Activated T-cell treated with anti-CD3 and anti-CD28 coated beads, Interleukin-2, amount 50 U/mL, for 72 hours (primary cell): ENCODE data around the gene NR2F1. TPM values are rescaled to one million over a fixed set of nuclear protein-coding genes. Genes with fewer than 3 reads are reported as not detected.
A peak's percentile ranks its signal among the peaks of the same experiment; 100 is the strongest.

Experiments
- ATAC-seq, 2 donors: fragments of 150-1000 bp; cut with Tn5 transposase; replicated peaks in 1 of 2; 2 replicates each; pipeline ENCODE4 v1.10.0; 2021; ENCODE audit warnings: moderate library complexity in 2 of 2, mild to moderate bottlenecking in 1 of 2
- DNase-seq, 2 donors: peaks; one replicate each; pipeline ENCODE4 v3.0.0; 2021 to 2022; ENCODE audit warnings: mixed read lengths in 1 of 2
- H3K27ac Mint-ChIP-seq: one replicate; pipeline ENCODE4 v1.8.0; 2022; ENCODE audit warnings: mild to moderate bottlenecking, moderate library complexity, mixed read lengths
- H3K27me3 Mint-ChIP-seq: one replicate; pipeline ENCODE4 v1.8.0; 2022; ENCODE audit warnings: low read depth, mixed read lengths
- H3K36me3 Mint-ChIP-seq, 2 donors: one replicate each; pipeline ENCODE4 v1.8.0; 2022; ENCODE audit warnings: mixed read lengths in 2 of 2, mild to moderate bottlenecking in 1 of 2; ENCODE audit not compliant: insufficient read depth in 2 of 2
- H3K4me1 Mint-ChIP-seq: one replicate; pipeline ENCODE4 v1.8.0; 2022; ENCODE audit warnings: low read depth, mixed read lengths
- H3K4me3 Mint-ChIP-seq, 2 donors: one replicate each; pipeline ENCODE4 v1.8.0; 2022; ENCODE audit warnings: mild to moderate bottlenecking in 2 of 2, mixed read lengths in 2 of 2, moderate library complexity in 2 of 2
- H3K9me3 Mint-ChIP-seq, 2 donors: one replicate each; pipeline ENCODE4 v1.8.0; 2022; ENCODE audit warnings: mixed read lengths in 2 of 2
- total RNA-seq, 2 donors: library from RNA; stranded (reverse); gene quantifications; one replicate each; pipeline ENCODE4 v1.2.3, GENCODE V29; 2022

Gene NR2F1
- total RNA-seq, 2 donors from 2014 or later: not detected

- Mint-ChIP-seq H3K27ac (peak overlapping the region; percentile 97), H3K27me3 (peaks cover 94% of the 10 kb centered on the region), H3K36me3 (no peaks in the 10 kb centered on the region), H3K9me3 (no peaks in the 10 kb centered on the region), H3K4me3 (peak overlapping the region in 1 of 2 donors; percentile 49), H3K4me1 (peaks cover 24% of the 10 kb centered on the region)
- DNase-seq (no peak), ATAC-seq (no peak)
These were observed 9.4 kb upstream of the NR2F1 start for GRCh38 chr5:93573354-93574351.

GRCh38 chr5:93574491-93575305 lies 8.3 kb upstream of the NR2F1 start:
- no peaks in the 10 kb centered on the region for H3K36me3 Mint-ChIP-seq
- peaks cover 24% of the 10 kb centered on the region for H3K4me1 Mint-ChIP-seq
- H3K4me3 Mint-ChIP-seq: no peak overlapping the region
- H3K9me3 Mint-ChIP-seq: no peaks in the 10 kb centered on the region
- H3K27me3 Mint-ChIP-seq: peaks cover 86% of the 10 kb centered on the region
- peak overlapping the region; percentile 5 for H3K27ac Mint-ChIP-seq
- ATAC-seq (no peak), DNase-seq (no peak)

GRCh38 chr5:93575461-93576414 lies 7.3 kb upstream of the NR2F1 start:
- Mint-ChIP-seq H3K27me3 (peaks cover 87% of the 10 kb centered on the region), H3K4me3 (no peak overlapping the region), H3K9me3 (no peaks in the 10 kb centered on the region), H3K4me1 (peaks cover 29% of the 10 kb centered on the region), H3K36me3 (peaks cover 0 to 2% of the 10 kb centered on the region in 2 donors), H3K27ac (no peak overlapping the region)
- DNase-seq (no peak), ATAC-seq (no peak)

DNA sequence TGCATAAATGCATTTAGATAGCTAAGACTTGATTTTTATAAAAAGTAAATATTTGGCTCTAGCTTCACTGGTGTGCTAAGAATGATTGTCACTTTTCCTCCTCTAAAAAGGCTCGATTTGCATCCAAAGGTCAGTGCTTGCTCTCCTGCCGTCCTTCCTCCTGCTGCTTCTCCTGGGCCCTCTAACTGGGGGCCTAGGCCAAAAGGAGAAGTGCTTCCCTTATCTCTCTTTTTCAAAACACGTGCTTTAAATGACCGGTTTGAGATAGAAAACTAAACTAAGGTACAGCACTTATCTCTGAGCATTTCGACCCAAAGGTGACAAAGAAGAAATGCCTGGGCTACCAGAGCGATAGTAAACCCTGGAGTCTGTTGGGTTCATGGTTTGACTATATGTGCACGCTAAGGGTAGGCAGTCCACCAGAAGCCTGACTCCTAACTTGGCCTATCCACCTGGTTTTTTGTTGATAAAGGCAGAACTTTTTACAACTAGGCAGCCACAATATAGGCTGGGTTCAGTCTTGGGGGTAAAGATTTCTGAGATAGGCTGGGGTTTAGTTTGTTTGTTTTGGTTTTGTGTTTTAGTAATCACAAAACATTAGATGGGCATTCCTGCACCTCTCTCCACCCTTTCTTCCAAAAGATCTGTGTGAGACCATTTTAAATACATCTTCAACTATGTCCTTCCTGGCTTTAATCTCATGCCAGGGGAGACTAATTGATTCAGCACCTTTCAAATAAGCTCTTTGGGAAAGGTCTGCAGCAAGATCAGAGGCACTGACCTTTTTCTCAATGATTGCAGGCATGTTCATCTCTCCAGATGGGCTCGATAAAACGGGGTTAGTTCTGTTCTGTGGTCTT lies 5.8 kb upstream of the NR2F1 start:
- peaks cover 0 to 2% of the 10 kb centered on the region in 2 donors for H3K36me3 Mint-ChIP-seq
- H3K4me3 Mint-ChIP-seq: peak overlapping the region in 1 of 2 donors; percentile 14
- H3K9me3 Mint-ChIP-seq: no peaks in the 10 kb centered on the region
- ATAC-seq: no peak
- no peak for DNase-seq
- H3K27me3 Mint-ChIP-seq: peaks cover 77% of the 10 kb centered on the region
- H3K4me1 Mint-ChIP-seq: peaks cover 20% of the 10 kb centered on the region
- H3K27ac Mint-ChIP-seq: no peak overlapping the region

GRCh38 chr5:93577854-93578812 lies 4.9 kb upstream of the NR2F1 start:
- Mint-ChIP-seq H3K27ac (no peak overlapping the region), H3K4me1 (peaks cover 14% of the 10 kb centered on the region), H3K27me3 (peaks cover 68% of the 10 kb centered on the region), H3K4me3 (peak overlapping the region; percentile 14 to 52), H3K36me3 (peaks cover 0 to 2% of the 10 kb centered on the region in 2 donors), H3K9me3 (no peaks in the 10 kb centered on the region)
- no peak for ATAC-seq
- no peak for DNase-seq

- H3K4me3 Mint-ChIP-seq: peak overlapping the region; percentile 25 to 52
- no peak for DNase-seq
- no peak overlapping the region for H3K27ac Mint-ChIP-seq
- no peak for ATAC-seq
- peaks cover 0 to 2% of the 10 kb centered on the region in 2 donors for H3K36me3 Mint-ChIP-seq
- H3K9me3 Mint-ChIP-seq: no peaks in the 10 kb centered on the region
- H3K27me3 Mint-ChIP-seq: peaks cover 59% of the 10 kb centered on the region
- H3K4me1 Mint-ChIP-seq: peaks cover 8% of the 10 kb centered on the region
These were observed 4.0 kb upstream of the NR2F1 start for GRCh38 chr5:93578813-93579691.

DNA sequence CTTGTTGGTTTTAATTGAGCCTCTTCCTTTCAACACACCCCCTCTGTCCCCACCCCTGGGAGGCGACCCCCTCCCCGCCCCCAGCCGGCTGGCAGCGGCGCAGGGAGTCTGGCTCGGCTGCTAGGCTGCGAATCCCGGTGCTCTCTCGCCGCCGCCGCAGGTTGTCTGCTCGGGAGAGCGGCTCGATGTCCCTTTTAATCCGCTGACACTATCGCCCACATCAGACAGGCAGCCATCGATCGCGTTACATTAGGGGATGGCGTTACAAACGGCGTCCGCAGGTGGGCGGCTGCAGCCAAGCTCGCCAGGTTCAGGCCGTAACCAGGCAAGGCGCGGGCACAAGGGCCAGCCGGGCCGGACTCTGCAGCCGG lies 3.3 kb upstream of the NR2F1 start:
- peaks cover 8% of the 10 kb centered on the region for H3K4me1 Mint-ChIP-seq
- DNase-seq (no peak), ATAC-seq (peak in 1 of 2 donors; percentile 12)
- peaks cover 0 to 2% of the 10 kb centered on the region in 2 donors for H3K36me3 Mint-ChIP-seq
- H3K4me3 Mint-ChIP-seq: no peak overlapping the region
- peaks cover 53% of the 10 kb centered on the region for H3K27me3 Mint-ChIP-seq
- H3K27ac Mint-ChIP-seq: no peak overlapping the region
- H3K9me3 Mint-ChIP-seq: no peaks in the 10 kb centered on the region

DNA sequence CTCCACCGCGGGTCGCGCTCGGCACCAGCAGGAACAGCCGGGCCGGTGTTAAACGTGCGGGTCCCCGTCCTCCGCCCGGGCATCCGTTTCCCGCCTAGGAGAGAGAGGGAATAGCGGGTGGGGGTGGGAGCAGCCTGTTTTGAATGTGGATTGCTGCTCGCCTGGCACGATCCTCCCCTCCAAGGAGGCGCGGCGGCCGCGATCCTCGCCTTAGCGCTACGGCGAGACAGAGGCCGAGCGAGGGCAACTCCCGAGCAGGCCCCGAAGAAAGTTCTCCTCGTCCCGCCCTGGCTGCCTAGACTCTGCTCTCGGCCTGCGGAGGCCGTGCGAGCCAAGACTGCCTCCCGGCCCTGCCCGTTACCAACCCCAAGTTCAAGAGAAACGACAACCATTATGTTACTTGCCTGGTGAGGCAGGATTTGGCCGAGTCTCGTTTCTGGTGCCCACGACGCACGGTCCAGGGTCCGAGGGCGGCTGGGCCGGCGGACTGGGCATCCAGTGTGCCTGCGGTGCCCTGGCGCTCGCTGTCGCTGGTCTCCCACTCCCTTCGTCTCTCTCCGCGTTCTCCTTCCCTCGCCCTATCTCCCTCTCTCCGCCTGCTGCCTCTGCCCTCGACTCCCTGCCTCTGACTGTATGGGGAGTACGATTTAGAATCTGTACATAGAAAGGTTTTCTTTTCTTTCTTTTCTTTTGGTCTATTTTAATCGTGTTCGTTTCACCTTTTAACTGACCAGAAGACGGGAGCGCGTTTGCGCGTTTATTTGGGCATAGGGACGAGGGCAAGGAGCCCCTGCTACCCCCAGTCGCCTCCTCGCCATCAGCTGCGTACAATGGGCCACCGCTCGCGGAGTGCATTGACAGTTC lies 2.7 kb upstream of the NR2F1 start:
- Mint-ChIP-seq H3K27me3 (peaks cover 47% of the 10 kb centered on the region), H3K4me1 (peaks cover 8% of the 10 kb centered on the region), H3K9me3 (no peaks in the 10 kb centered on the region), H3K4me3 (no peak overlapping the region), H3K36me3 (peaks cover 0 to 2% of the 10 kb centered on the region in 2 donors), H3K27ac (peak overlapping the region; percentile 4)
- ATAC-seq: peak; percentile 8 to 14
- no peak for DNase-seq

- ATAC-seq: peak; percentile 41 to 49
- H3K4me3 Mint-ChIP-seq: no peak within 1 kb of the TSS
- H3K4me1 Mint-ChIP-seq: peaks cover 14% of the 10 kb centered on the region
- H3K36me3 Mint-ChIP-seq: peaks cover 2 to 3% of the 10 kb centered on the region in 2 donors
- DNase-seq: no peak
- no peaks in the 10 kb centered on the region for H3K9me3 Mint-ChIP-seq
- H3K27me3 Mint-ChIP-seq: peaks cover 46% of the 10 kb centered on the region
- peak within 1 kb of the TSS; percentile 4 for H3K27ac Mint-ChIP-seq
These were observed 2.0 kb upstream of the NR2F1 start, which contains the start of gene NR2F1-AS1 for GRCh38 chr5:93580927-93581445. TSS of gene NR2F1-AS1 (minus strand) at chr5:93581219.
